Brain microvascular endothelial cell (primary cell): ENCODE results near the gene GPD2.

ENCODE experiments used
- DNase-seq: peaks from one replicate; pipeline ENCODE4 v3.0.0-alpha.2; 2020
- H3K27ac ChIP-seq: fragments of 250-450 bp; sonication (Bioruptor Pico); 2 replicates; pipeline ENCODE4 v1.5.1; 2020; ENCODE audit warnings: mild to moderate bottlenecking, moderate library complexity
- H3K27me3 ChIP-seq: fragments of 250-450 bp; sonication (Bioruptor Pico); replicated peaks from 2 replicates; pipeline ENCODE4 v1.5.1; 2020; ENCODE audit warnings: mild to moderate bottlenecking
- H3K36me3 ChIP-seq: fragments of 250-450 bp; sonication (Bioruptor Pico); replicated peaks from 2 replicates; pipeline ENCODE4 v1.5.1; 2020; ENCODE audit warnings: mild to moderate bottlenecking
- H3K4me3 ChIP-seq: 2 replicates; pipeline ENCODE4 v1.5.1; 2011; ENCODE audit warnings: low read depth, mild to moderate bottlenecking, control low read depth, low read length, moderate library complexity
- in situ Hi-C: cut with HindIII; loops from 2 replicates; pipeline ENCODE4 v1.10.0; 2017; ENCODE audit warnings: low sequenced_read_pairs, low pct_ligation_motif_present
- TF ChIP-seq, protein P1 (sequence below): IDR thresholded peaks from 2 replicates; pipeline ENCODE4 v1.5.1; 2011; ENCODE audit warnings: low read depth, mild to moderate bottlenecking, moderate library complexity, low read length, control low read depth, inconsistent platforms; ENCODE audit errors: missing control alignments

The GPD2 gene

GRCh38 chr2:156511122-156511521 lies 74.9 kb downstream of the GPD2 start:
- DNase-seq = no peak
- in situ Hi-C loops = no loop called here

DNA sequence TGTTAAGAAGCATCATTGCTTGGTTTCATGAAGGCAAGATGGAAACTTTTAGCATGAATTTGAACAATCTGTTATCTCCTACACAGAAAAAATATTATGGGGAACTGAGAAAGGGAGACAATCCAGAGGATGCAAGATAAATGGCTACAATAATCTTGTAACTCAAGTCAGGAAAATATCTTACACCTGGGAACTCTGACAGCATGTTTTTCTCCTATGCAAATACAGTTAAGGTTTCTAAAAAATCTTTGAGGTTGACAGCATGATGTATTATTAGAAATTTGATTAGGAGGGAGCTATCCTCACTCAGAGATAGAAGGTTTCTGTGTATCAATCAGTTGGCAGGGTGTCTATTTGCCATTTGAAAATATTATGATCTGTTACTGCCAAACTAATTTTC lies 75.6 kb downstream of the GPD2 start:
- DNase-seq = no peak
- TF ChIP-seq, protein P1, sequence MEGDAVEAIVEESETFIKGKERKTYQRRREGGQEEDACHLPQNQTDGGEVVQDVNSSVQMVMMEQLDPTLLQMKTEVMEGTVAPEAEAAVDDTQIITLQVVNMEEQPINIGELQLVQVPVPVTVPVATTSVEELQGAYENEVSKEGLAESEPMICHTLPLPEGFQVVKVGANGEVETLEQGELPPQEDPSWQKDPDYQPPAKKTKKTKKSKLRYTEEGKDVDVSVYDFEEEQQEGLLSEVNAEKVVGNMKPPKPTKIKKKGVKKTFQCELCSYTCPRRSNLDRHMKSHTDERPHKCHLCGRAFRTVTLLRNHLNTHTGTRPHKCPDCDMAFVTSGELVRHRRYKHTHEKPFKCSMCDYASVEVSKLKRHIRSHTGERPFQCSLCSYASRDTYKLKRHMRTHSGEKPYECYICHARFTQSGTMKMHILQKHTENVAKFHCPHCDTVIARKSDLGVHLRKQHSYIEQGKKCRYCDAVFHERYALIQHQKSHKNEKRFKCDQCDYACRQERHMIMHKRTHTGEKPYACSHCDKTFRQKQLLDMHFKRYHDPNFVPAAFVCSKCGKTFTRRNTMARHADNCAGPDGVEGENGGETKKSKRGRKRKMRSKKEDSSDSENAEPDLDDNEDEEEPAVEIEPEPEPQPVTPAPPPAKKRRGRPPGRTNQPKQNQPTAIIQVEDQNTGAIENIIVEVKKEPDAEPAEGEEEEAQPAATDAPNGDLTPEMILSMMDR = no peak
- Histone ChIP-seq H3K27me3 (no peaks in the 10 kb centered on the region), H3K27ac (no peak overlapping the region), H3K36me3 (peaks cover 6% of the 10 kb centered on the region), H3K4me3 (no peak overlapping the region)
- in situ Hi-C loops = no loop called here

More at GRCh38 chr2:156511122-156511521, 74.9 kb downstream of the GPD2 start:
- TF ChIP-seq, protein P1 = no peak
- Histone ChIP-seq H3K4me3 (no peak overlapping the region), H3K27me3 (no peaks in the 10 kb centered on the region), H3K36me3 (peaks cover 6% of the 10 kb centered on the region), H3K27ac (no peak overlapping the region)

DNA sequence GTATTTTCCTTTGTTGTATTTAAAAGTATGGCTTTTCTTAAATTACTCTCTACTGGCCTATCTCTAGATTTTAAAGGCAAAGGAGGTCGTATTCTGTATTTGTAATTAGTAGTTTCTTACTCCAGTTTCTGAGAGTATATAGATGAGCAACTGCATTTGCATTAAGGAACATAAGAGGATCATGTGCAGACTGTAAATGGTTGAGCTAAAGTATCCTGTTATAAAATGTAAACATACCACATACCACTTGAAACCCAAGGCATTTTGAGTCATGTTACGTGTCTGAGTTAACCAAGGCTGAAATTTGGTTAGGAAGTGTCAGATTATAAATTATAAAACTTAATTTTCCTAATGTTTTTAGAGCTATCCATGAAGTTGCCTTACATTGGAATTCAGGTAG lies 76.3 kb downstream of the GPD2 start:
- in situ Hi-C loops = no loop called here
- Histone ChIP-seq H3K27me3 (no peaks in the 10 kb centered on the region), H3K27ac (no peak overlapping the region), H3K4me3 (no peak overlapping the region), H3K36me3 (peaks cover 6% of the 10 kb centered on the region)
- DNase-seq = no peak
- TF ChIP-seq, protein P1 = no peak

GRCh38 chr2:156513219-156513618 lies 77.0 kb downstream of the GPD2 start:
- H3K27ac ChIP-seq = no peak overlapping the region
- in situ Hi-C loops = no loop called here
- H3K27me3 ChIP-seq = no peaks in the 10 kb centered on the region
- H3K4me3 ChIP-seq = no peak overlapping the region
- H3K36me3 ChIP-seq = peaks cover 6% of the 10 kb centered on the region
- TF ChIP-seq, protein P1 = no peak
- no peak for DNase-seq

DNA sequence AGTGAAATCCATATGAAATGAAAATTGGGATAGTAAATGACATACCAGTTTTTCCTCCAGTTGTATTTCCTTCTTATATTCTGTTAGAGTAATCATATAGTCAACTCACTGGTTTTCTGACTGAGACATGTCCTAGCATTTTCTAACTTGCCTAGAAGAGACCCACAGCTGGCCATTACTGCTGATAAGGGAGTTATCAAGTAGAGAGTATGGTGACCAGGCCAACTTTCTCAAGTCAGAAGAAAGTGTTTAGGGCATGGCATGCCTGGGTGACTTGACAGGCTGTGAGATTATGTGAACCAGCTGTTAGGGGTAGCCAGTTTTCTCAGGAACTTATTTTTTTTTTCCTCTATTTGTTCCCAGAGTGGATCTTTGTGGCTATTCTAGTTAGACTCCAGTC lies 81.2 kb downstream of the GPD2 start:
- no peaks in the 10 kb centered on the region for H3K27me3 ChIP-seq
- H3K27ac ChIP-seq = no peak overlapping the region
- H3K36me3 ChIP-seq = peaks cover 6% of the 10 kb centered on the region
- no peak overlapping the region for H3K4me3 ChIP-seq
- DNase-seq = no peak
- in situ Hi-C loops = no loop called here
- TF ChIP-seq, protein P1 = no peak

DNA sequence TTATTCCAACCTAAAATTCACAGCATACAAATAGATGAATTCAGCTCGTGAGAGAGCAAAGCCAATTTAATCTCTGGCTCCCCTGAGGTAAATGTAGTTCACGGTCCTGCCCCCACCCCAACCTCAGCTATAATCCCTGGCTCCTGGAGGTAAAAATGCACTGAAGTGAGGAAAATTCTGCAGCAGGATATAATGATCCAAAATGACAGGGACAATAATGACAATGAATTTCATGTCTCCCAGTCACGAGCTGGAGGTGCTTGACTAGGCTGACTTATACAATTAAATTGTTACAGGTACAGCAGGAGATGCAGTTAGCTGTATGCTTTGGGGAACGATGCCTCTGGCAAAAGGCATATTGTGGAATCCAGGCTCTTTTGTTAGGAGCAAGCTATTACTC lies 82.0 kb downstream of the GPD2 start:
- Histone ChIP-seq H3K36me3 (peaks cover 4% of the 10 kb centered on the region), H3K4me3 (no peak overlapping the region), H3K27me3 (no peaks in the 10 kb centered on the region), H3K27ac (no peak overlapping the region)
- TF ChIP-seq, protein P1 = no peak
- in situ Hi-C loops = no loop called here
- no peak for DNase-seq
